H1 (cell line): ENCODE results near the gene LAYN. TPM values are rescaled to one million over a fixed set of nuclear protein-coding genes. Genes with fewer than 3 reads are reported as not detected.

ENCODE experiments used
- EP300 ChIP-seq, 2 experiments: IDR thresholded peaks; 1 replicate in 1 of 2; 2 replicates in 1 of 2; pipeline ENCODE4 v1.6.1; 2011 to 2012; ENCODE audit warnings: low read depth in 2 of 2, low read length in 2 of 2, mild to moderate bottlenecking in 2 of 2, borderline replicate concordance in 1 of 2, inconsistent platforms in 1 of 2, moderate library complexity in 1 of 2
- HDAC6 ChIP-seq: IDR thresholded peaks from one replicate; pipeline ENCODE4 v1.7.1; 2012; ENCODE audit warnings: low read depth, mild to moderate bottlenecking, inconsistent platforms, low read length, moderate library complexity
- RFX5 ChIP-seq: IDR thresholded peaks from 2 replicates; pipeline ENCODE4 v1.6.1; 2011; ENCODE audit warnings: low read depth, low read length, improper control_type of control experiment, borderline replicate concordance
- polyA plus RNA-seq, 7 experiments: library from polyadenylated mRNA; depleted of rRNA in 3 of 7; stranded (reverse) in 5 of 7; unstranded in 2 of 7; fragments of >200 nt in 5 of 7; fragments of 200-250 nt in 2 of 7; gene quantifications; 1 replicate in 5 of 7; 2 replicates in 1 of 7; 4 replicates in 1 of 7; pipeline versions ENCODE4 v1.2.1 to v1.2.3, GENCODE V29; 2011 to 2013; ENCODE audit warnings: missing spikeins in 2 of 7, mixed read lengths in 2 of 7
- total RNA-seq: library from RNA; stranded (reverse); fragmentation: NEBNext Ultra II Directional; extraction: Animal tissue kit (Norgen Biotek cat#: 25700); gene quantifications from 2 replicates; pipeline ENCODE4 v1.2.1, GENCODE V29; 2021
- TF ChIP-seq, protein P1 (sequence below): IDR thresholded peaks from 2 replicates; pipeline ENCODE4 v1.6.1; 2011; ENCODE audit warnings: low read length, improper control_type of control experiment

The LAYN gene
- total and polyA plus RNA-seq, 2 of the 8 experiments (the other 6 are each of a cell fraction or from before 2014, with no cell fraction given): 4.2 to 9.3 TPM

DNA sequence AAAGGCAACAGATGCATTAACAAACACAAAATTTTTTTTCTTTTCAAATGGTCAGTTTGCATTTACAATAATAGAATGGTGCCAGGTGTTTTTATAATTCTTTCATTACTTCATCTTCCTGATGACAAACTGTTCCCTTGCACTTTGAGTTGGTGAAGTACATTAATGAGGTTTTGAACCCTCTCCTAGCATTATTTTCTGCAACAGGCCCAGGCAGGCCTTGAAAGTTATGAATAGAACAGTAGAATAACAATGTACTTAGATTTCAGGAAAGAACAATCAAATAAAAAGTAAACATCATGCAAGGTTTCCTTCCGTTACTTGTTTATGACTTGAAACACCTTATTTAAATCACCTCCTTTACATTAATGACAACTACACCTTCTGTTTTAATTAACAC is 37.9 kb upstream of the LAYN start (continued):
- TF ChIP-seq, protein P1, sequence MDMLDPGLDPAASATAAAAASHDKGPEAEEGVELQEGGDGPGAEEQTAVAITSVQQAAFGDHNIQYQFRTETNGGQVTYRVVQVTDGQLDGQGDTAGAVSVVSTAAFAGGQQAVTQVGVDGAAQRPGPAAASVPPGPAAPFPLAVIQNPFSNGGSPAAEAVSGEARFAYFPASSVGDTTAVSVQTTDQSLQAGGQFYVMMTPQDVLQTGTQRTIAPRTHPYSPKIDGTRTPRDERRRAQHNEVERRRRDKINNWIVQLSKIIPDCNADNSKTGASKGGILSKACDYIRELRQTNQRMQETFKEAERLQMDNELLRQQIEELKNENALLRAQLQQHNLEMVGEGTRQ: no peak
- TF ChIP-seq RFX5 (no peak), HDAC6 (no peak), EP300 (IDR thresholded peaks at IDR 0.05; ENCODE audit: borderline replicate concordance in 1 of 2, low read depth in 2 of 2, low read length in 2 of 2) (no peak)
